ENCODE data around the gene IQCE. TPM values are rescaled to one million over a fixed set of nuclear protein-coding genes. Genes with fewer than 3 reads are reported as not detected.

The IQCE gene
- total RNA-seq, 6 donors from 2014 or later, result 18.0 to 51.3 (median 23.9) TPM

GRCh38 chr7:2613931-2614600 is 55.3 kb downstream of the IQCE start:
- Histone ChIP-seq H3K4me1 (peaks cover 5 to 33% (median 15%) of the 10 kb centered on the region in 4 donors), H3K4me3 (peak overlapping the region in 3 of 4 donors; percentile 11 to 28 (median 11)), H3K27ac (peak overlapping the region; percentile 37 to 75 (median 54)), H3K27me3 (no peaks in the 10 kb centered on the region), H3K9me3 (no peaks in the 10 kb centered on the region), H3K36me3 (peaks cover 0 to 8% (median 2%) of the 10 kb centered on the region in 4 donors)
- WGBS, 2 donors, result 47 to 57% methylated on average over 22 of the region's 22 CpGs
- DNase-seq (peak in 1 of 2 donors; percentile 89), ATAC-seq (ENCODE audit: low FRiP score in 2 of 2) (peak; percentile 42 to 71)
- no peak for TF ChIP-seq POLR2A (IDR thresholded peaks at IDR 0.05)
- no peak for TF ChIP-seq EP300 (IDR thresholded peaks at IDR 0.05)
- no peak for TF ChIP-seq CTCF (IDR thresholded peaks at IDR 0.05)
- no peak for TF ChIP-seq POLR2AphosphoS5 (IDR thresholded peaks at IDR 0.05)

- ATAC-seq (ENCODE audit: low FRiP score in 2 of 2), result no peak
These were observed 56.0 kb downstream of the IQCE start for GRCh38 chr7:2614631-2615330.

GRCh38 chr7:2616387-2617324 is 57.9 kb downstream of the IQCE start:
- 88 to 91% methylated on average over 25 to 33 of the region's 33 CpGs for WGBS, 2 donors
- no peaks in the 10 kb centered on the region for H3K27me3 ChIP-seq
- H3K27ac ChIP-seq, result no peak overlapping the region
- no peaks in the 10 kb centered on the region for H3K9me3 ChIP-seq
- no peak overlapping the region for H3K4me3 ChIP-seq
- TF ChIP-seq POLR2AphosphoS5 (IDR thresholded peaks at IDR 0.05), result no peak
- TF ChIP-seq POLR2A (IDR thresholded peaks at IDR 0.05), result no peak
- no peak for TF ChIP-seq EP300 (IDR thresholded peaks at IDR 0.05)
- no peak for TF ChIP-seq CTCF (IDR thresholded peaks at IDR 0.05)
- DNase-seq (peak in 1 of 2 donors; percentile 72), ATAC-seq (ENCODE audit: low FRiP score in 2 of 2) (no peak)
- no peaks in the 10 kb centered on the region for H3K36me3 ChIP-seq
- H3K4me1 ChIP-seq, result peaks cover 14 to 36% (median 23%) of the 10 kb centered on the region in 4 donors

More at GRCh38 chr7:2614631-2615330, 56.0 kb downstream of the IQCE start:
- WGBS, 2 donors, result 57 to 75% methylated on average over 15 to 22 of the region's 22 CpGs
- peak overlapping the region; percentile 37 to 75 (median 54) for H3K27ac ChIP-seq
- TF ChIP-seq POLR2AphosphoS5 (IDR thresholded peaks at IDR 0.05) (no peak), CTCF (IDR thresholded peaks at IDR 0.05) (no peak), EP300 (IDR thresholded peaks at IDR 0.05) (no peak), POLR2A (IDR thresholded peaks at IDR 0.05) (no peak)
- H3K4me3 ChIP-seq, result peak overlapping the region in 3 of 4 donors; percentile 11 to 28 (median 11)
- H3K9me3 ChIP-seq, result no peaks in the 10 kb centered on the region
- H3K27me3 ChIP-seq, result no peaks in the 10 kb centered on the region
- no peak for DNase-seq
- peaks cover 5 to 28% (median 15%) of the 10 kb centered on the region in 4 donors for H3K4me1 ChIP-seq
- peaks cover 0 to 8% (median 2%) of the 10 kb centered on the region in 4 donors for H3K36me3 ChIP-seq

GRCh38 chr7:2617325-2617905 is 58.6 kb downstream of the IQCE start:
- TF ChIP-seq POLR2AphosphoS5 (IDR thresholded peaks at IDR 0.05) (no peak), POLR2A (IDR thresholded peaks at IDR 0.05) (no peak), CTCF (IDR thresholded peaks at IDR 0.05) (no peak), EP300 (IDR thresholded peaks at IDR 0.05) (no peak)
- DNase-seq (no peak), ATAC-seq (ENCODE audit: low FRiP score in 2 of 2) (peak in 1 of 2 donors; percentile 9)
- H3K4me3 ChIP-seq, result no peak overlapping the region
- H3K4me1 ChIP-seq, result peaks cover 21 to 40% (median 30%) of the 10 kb centered on the region in 4 donors
- H3K27me3 ChIP-seq, result no peaks in the 10 kb centered on the region
- WGBS, 2 donors, result 73% methylated on average over 22 of the region's 22 CpGs
- H3K9me3 ChIP-seq, result no peaks in the 10 kb centered on the region
- H3K36me3 ChIP-seq, result no peaks in the 10 kb centered on the region
- no peak overlapping the region for H3K27ac ChIP-seq

Data from upper lobe of left lung (tissue), 6 donors.